Measurements from ENCODE around the gene TOM1L2. TPM values are rescaled to one million over a fixed set of nuclear protein-coding genes. Genes with fewer than 3 reads are reported as not detected.

The TOM1L2 gene
- total RNA-seq, 1 experiment from 2014 or later, result 24.1 TPM

MicroRNA genes within 50 kb of the gene (microRNA counts, 767-probe panel; counts per million panel counts)
- not detected for microRNA hsa-miR-33b-5p

Small RNA genes lying within 50 kb of the gene (microRNA-seq; reads per million reads assigned to microRNA genes)
- gene MIR33B (ENCODE audit: borderline number of aligned reads) (440 reads per million, percentile 75 among the genes with 10 or more reads in this experiment), gene MIR6777 (ENCODE audit: borderline number of aligned reads) (11.3 reads per million, percentile 32 among the genes with 10 or more reads in this experiment)

Other genes with a start within 250 kb of the TOM1L2 start
- gene SREBF1, start 135.4 kb downstream of the TOM1L2 start, total RNA-seq (2021; ENCODE audit: unreplicated experiment), result 298 TPM
- gene DRC3, start 462 bp upstream of the TOM1L2 start, total RNA-seq (2021; ENCODE audit: unreplicated experiment), result 2.4 TPM
- 46.1 TPM for gene ATPAF2, start 66.8 kb upstream of the TOM1L2 start, total RNA-seq (2021; ENCODE audit: unreplicated experiment)
- gene GID4, start 67.0 kb upstream of the TOM1L2 start, total RNA-seq (2021; ENCODE audit: unreplicated experiment), result 10.8 TPM
- 41.0 TPM for gene DRG2, start 115.5 kb upstream of the TOM1L2 start, total RNA-seq (2021; ENCODE audit: unreplicated experiment)
- gene MYO15A, start 136.4 kb upstream of the TOM1L2 start, total RNA-seq (2021; ENCODE audit: unreplicated experiment), result 2.8 TPM
- 97.8 TPM for gene ALKBH5, start 211.4 kb upstream of the TOM1L2 start, total RNA-seq (2021; ENCODE audit: unreplicated experiment)